ENCODE measurements around the gene SHISA9.

SHISA9 gene

DNA sequence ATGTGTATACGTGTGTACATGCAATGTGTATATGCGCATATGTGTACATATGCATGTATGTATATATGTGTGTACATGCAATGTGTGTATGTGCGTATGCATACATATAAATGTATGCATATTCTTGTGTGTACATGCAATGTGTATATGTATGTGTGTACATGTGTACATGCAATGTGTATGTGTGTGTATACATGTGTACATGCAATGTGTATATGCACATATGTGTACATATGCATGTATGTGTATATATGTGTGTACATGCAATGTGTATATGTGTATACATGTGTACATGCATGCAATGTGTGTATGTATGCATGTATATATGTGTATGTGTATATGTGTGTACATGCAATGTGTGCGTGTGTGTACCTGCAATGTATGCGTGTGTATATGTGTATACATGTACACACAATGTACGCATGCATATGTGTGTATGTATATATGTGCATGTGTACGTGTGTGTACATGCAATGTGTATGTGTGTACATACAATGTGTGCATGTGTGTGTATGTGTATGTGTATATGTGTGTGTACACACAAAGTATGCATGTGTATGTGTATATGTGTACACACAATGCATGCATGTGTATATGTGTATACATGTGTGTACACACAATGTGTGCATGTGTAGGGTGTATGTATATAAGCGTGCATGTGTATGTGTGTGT, 167.7 kb downstream of the SHISA9 start:
- TF ChIP-seq, protein P1, sequence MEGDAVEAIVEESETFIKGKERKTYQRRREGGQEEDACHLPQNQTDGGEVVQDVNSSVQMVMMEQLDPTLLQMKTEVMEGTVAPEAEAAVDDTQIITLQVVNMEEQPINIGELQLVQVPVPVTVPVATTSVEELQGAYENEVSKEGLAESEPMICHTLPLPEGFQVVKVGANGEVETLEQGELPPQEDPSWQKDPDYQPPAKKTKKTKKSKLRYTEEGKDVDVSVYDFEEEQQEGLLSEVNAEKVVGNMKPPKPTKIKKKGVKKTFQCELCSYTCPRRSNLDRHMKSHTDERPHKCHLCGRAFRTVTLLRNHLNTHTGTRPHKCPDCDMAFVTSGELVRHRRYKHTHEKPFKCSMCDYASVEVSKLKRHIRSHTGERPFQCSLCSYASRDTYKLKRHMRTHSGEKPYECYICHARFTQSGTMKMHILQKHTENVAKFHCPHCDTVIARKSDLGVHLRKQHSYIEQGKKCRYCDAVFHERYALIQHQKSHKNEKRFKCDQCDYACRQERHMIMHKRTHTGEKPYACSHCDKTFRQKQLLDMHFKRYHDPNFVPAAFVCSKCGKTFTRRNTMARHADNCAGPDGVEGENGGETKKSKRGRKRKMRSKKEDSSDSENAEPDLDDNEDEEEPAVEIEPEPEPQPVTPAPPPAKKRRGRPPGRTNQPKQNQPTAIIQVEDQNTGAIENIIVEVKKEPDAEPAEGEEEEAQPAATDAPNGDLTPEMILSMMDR (IDR thresholded peaks at IDR 0.05; ENCODE audit: low read depth, low read length): no peak
- TF ChIP-seq MYC (IDR thresholded peaks at IDR 0.05; ENCODE audit: low read depth, low read length) (no peak), POLR2A (IDR thresholded peaks at IDR 0.05; ENCODE audit: extremely low read depth, insufficient read length) (no peak)
- TF ChIP-seq, protein P2, sequence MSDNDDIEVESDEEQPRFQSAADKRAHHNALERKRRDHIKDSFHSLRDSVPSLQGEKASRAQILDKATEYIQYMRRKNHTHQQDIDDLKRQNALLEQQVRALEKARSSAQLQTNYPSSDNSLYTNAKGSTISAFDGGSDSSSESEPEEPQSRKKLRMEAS (IDR thresholded peaks at IDR 0.05; ENCODE audit: low read depth, low read length): no peak
- DNase-seq (ENCODE audit: low read depth): no peak

DNA sequence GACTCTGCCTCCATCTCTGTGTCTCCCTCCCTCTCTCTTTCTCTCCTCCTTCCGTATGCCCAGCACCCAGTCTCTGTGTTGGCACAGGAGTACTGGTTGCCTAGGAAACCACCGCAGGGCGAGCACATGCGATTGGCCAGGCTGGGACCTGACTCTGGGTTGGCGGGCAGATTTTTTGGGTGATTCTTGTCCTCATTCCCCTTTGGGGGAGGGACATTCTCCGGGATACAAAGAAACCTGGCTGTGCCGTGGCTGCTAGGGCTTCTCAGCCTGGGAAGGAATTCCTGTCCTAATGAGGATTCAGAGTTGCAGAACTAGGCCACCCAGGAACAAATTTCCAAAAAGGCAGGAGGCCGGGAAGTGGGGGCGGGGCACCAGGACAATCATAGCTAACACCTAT, 168.9 kb downstream of the SHISA9 start:
- no peak for DNase-seq (ENCODE audit: low read depth)
- no peak overlapping the region for H3K4me3 ChIP-seq (ENCODE audit: low read depth, low read length)
- TF ChIP-seq, protein P2 (IDR thresholded peaks at IDR 0.05; ENCODE audit: low read depth, low read length): no peak

More for the DNA sequence above, 167.7 kb downstream of the SHISA9 start:
- H3K4me3 ChIP-seq (ENCODE audit: low read depth, low read length): no peak overlapping the region

DNA sequence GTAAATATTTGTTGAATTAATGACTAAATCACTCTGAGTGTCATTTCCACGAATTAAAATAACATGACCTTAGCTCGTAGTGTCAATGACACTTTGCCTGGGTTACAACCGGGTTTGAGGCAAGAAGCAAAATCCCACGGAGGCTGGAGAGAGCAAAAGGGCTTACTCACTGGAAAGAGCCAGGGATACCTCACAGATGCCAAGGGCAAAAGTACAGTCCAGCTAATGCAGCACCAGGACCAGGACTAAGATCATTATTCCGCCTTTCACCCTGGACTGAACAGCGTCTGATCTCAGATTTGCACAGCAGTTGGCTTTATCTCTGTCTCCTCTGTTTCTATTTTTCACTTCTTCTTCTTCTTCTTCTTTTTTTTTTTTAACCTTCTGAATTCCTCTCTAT, 175.5 kb downstream of the SHISA9 start:
- no peak for DNase-seq (ENCODE audit: low read depth)
- no peak overlapping the region for H3K4me3 ChIP-seq (ENCODE audit: low read depth, low read length)
- TF ChIP-seq, protein P2 (IDR thresholded peaks at IDR 0.05; ENCODE audit: low read depth, low read length): no peak
- no peak for TF ChIP-seq MYC (IDR thresholded peaks at IDR 0.05; ENCODE audit: low read depth, low read length)
- TF ChIP-seq, protein P1 (IDR thresholded peaks at IDR 0.05; ENCODE audit: low read depth, low read length): no peak
- TF ChIP-seq POLR2A (IDR thresholded peaks at IDR 0.05; ENCODE audit: extremely low read depth, insufficient read length): no peak

DNA sequence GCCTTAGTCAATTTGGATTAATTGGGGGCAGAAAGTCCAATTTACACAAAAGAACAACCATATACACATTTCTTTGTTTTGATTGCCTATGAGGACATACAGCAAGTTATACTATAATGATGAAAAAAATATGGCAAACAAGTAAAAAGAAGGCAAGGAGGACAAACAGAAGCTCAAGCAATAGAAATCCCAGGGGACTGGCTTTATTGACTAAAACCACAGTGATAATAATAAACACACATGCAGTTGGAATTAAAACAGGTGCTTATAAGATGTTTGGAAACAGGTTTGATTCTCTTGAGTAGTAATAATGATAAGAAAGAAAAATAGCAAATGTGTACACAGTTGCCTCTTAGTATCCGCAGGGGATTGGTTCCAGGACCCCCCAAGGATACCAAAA, 176.4 kb downstream of the SHISA9 start:
- no peak overlapping the region for H3K4me3 ChIP-seq (ENCODE audit: low read depth, low read length)
- TF ChIP-seq, protein P2 (IDR thresholded peaks at IDR 0.05; ENCODE audit: low read depth, low read length): no peak
- TF ChIP-seq, protein P1 (IDR thresholded peaks at IDR 0.05; ENCODE audit: low read depth, low read length): no peak
- TF ChIP-seq POLR2A (IDR thresholded peaks at IDR 0.05; ENCODE audit: extremely low read depth, insufficient read length) (no peak), MYC (IDR thresholded peaks at IDR 0.05; ENCODE audit: low read depth, low read length) (no peak)
- DNase-seq (ENCODE audit: low read depth): no peak

DNA sequence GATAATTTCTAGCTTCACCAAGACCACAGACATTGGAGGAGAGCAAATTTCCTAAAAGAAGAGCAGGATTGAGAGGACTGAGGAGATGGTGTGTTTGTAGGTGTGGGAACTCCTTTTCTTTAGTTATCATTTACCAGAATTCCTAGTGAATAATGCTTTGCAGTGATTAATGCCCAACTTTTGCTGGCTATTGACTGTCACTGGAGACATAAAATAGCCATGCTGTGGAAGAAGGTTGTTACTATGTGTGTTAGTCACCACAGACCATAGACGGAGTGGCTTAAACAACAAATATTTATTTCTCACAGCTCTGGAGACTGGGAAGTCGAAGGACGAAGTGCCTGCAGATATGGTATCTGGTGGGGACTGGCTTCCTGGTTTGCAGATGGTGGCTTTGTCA, 179.1 kb downstream of the SHISA9 start:
- no peak overlapping the region for H3K4me3 ChIP-seq (ENCODE audit: low read depth, low read length)
- TF ChIP-seq MYC (IDR thresholded peaks at IDR 0.05; ENCODE audit: low read depth, low read length): no peak
- TF ChIP-seq, protein P1 (IDR thresholded peaks at IDR 0.05; ENCODE audit: low read depth, low read length): no peak
- TF ChIP-seq POLR2A (IDR thresholded peaks at IDR 0.05; ENCODE audit: extremely low read depth, insufficient read length): no peak
- TF ChIP-seq, protein P2 (IDR thresholded peaks at IDR 0.05; ENCODE audit: low read depth, low read length): no peak
- no peak for DNase-seq (ENCODE audit: low read depth)

DNA sequence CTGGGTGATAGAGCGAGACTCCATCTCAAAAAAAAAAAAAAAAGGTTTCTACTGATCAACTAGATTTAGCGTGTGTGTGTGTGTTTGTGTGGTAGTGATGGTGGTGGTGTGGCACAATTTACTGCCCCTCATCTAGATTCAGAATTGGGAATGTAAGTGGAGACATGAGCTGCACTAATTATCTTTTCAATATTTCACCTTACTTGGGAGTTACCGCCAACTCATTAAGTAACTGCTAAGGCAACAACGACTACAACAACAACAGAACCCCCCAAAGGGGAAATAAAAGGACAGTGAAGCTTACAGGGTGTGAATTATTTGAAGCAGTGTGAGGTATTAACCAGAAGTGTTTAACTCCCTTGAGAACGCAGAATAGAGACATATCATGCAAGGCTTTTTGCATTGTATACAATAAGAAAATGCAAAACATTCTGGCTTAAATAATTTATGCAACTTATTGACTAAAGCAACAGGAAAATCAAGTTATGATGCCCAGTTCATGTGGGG, 180.5 kb downstream of the SHISA9 start:
- TF ChIP-seq, protein P2 (IDR thresholded peaks at IDR 0.05; ENCODE audit: low read depth, low read length): no peak
- TF ChIP-seq, protein P1 (IDR thresholded peaks at IDR 0.05; ENCODE audit: low read depth, low read length): no peak
- TF ChIP-seq MYC (IDR thresholded peaks at IDR 0.05; ENCODE audit: low read depth, low read length): no peak
- TF ChIP-seq POLR2A (IDR thresholded peaks at IDR 0.05; ENCODE audit: extremely low read depth, insufficient read length): no peak
- DNase-seq (ENCODE audit: low read depth): no peak
- no peak overlapping the region for H3K4me3 ChIP-seq (ENCODE audit: low read depth, low read length)

Data from NB4 (cell line).